GM10266 (cell line): Measurements from ENCODE around the gene DAZ2.
"Not testable (repeated sequence)": the region's sequence is repeated elsewhere in the genome, so short reads cannot be mapped to it uniquely, and the experiment has no call there.

Source experiments
- DNase-seq: peaks from one replicate; pipeline ENCODE4 v3.0.0; 2012; ENCODE audit errors: extremely low spot score

The DAZ2 gene, protein sequence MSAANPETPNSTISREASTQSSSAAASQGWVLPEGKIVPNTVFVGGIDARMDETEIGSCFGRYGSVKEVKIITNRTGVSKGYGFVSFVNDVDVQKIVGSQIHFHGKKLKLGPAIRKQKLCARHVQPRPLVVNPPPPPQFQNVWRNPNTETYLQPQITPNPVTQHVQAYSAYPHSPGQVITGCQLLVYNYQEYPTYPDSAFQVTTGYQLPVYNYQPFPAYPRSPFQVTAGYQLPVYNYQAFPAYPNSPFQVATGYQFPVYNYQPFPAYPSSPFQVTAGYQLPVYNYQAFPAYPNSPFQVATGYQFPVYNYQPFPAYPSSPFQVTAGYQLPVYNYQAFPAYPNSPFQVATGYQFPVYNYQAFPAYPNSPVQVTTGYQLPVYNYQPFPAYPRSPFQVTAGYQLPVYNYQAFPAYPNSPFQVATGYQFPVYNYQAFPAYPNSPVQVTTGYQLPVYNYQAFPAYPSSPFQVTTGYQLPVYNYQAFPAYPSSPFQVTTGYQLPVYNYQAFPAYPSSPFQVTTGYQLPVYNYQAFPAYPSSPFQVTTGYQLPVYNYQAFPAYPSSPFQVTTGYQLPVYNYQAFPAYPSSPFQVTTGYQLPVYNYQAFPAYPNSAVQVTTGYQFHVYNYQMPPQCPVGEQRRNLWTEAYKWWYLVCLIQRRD

DNA sequence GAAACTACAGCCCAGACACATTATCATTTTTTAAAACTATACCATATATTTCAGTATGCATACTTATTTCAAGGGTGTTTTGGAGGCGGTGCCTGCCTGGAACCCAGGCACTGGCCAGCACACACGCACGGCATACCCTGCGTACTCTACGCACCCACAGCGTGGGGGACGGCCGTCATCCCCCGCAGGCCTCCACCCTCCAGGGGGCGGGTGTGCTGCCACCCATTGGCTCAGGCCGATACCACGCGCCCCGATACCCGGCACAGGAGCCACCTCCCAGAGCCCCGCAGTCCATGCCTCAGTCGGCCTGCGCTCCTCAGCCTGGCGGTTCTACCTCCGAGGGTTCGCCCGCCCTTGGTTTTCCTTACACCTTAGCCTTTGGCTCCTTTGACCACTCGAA, at the start of gene DAZ2:
DAZ2 (plus strand) TSS at position 301 of the 400 bp plus-strand sequence. CDS start 208 bp downstream, outside the sequence.
- not testable (repeated sequence) for DNase-seq

DNA sequence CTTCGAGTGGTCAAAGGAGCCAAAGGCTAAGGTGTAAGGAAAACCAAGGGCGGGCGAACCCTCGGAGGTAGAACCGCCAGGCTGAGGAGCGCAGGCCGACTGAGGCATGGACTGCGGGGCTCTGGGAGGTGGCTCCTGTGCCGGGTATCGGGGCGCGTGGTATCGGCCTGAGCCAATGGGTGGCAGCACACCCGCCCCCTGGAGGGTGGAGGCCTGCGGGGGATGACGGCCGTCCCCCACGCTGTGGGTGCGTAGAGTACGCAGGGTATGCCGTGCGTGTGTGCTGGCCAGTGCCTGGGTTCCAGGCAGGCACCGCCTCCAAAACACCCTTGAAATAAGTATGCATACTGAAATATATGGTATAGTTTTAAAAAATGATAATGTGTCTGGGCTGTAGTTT, 20.4 kb upstream of the DAZ2 start, which contains the start of gene DAZ1:
DAZ1 (minus strand) TSS at position 101 of the 400 bp plus-strand sequence. CDS start 208 bp downstream, outside the sequence.
- not testable (repeated sequence) for DNase-seq

DNA sequence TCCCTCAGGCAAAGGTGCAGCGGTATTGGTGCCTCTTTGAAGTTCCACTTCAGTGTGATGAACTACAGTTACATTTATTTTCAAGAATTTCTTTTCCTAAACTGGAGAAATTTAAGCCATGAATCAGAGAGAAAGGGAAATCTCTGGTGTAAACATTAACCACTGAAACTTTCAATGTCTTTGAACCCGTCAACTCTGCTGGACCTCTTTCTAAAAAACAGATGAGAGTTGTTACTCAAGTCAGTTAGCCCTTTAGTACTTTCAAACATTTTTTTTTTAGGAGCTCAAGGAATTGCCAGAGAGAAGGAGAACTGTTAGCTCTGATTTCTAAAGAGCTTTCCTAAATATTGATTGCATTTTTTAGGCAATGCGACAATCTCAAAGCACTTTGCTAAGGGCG, 11.9 kb upstream of the DAZ2 start:
- not testable (repeated sequence) for DNase-seq

DNA sequence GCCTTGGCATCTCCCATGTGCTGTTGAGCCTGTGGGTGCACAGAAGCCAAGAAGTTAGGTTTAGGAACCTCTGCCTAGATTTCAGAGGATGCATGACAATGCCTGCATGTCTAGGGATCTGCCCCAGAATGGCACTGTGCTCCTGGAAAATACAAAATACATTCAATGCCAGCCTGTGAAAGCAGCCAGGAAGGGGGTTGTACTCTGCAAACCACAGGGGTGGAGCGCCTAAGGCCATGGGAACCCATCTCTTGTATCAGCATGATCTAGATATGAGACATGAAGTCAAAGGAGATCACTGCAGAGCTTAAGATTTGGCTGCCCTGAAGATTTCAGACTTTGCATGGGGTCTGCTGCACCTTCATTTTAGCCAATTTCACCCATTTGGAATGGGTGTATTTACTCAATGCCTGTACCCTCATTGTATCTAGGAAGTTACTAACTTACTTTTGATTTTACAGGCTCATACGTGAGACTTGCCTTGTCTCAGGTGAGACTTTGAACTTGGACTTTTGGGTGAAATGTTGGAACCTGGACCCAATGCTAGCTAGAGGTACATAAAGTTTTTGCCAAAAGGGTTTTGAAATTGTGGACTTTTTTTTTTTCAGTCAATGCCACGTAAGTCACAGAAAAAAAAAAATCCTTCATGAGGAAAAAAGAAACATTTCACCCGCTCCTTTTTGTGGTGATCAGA, 9.4 kb upstream of the DAZ2 start:
- DNase-seq = not testable (repeated sequence)

DNA sequence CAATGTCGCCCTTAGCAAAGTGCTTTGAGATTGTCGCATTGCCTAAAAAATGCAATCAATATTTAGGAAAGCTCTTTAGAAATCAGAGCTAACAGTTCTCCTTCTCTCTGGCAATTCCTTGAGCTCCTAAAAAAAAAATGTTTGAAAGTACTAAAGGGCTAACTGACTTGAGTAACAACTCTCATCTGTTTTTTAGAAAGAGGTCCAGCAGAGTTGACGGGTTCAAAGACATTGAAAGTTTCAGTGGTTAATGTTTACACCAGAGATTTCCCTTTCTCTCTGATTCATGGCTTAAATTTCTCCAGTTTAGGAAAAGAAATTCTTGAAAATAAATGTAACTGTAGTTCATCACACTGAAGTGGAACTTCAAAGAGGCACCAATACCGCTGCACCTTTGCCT, 8.7 kb upstream of the DAZ2 start:
- DNase-seq = not testable (repeated sequence)
